Stimulated activated CD8-positive, alpha-beta memory T cell treated with anti-CD3 and anti-CD28 coated beads, Interleukin-7, amount 100 ng/mL, for 1 hour (primary cell): Measurements from ENCODE around the gene IFT172.

Experiments used
- DNase-seq, 2 donors: peaks; one replicate each; pipeline ENCODE4 v3.0.0-alpha.2; 2020; ENCODE audit warnings: low read depth in 2 of 2

The IFT172 gene

DNA sequence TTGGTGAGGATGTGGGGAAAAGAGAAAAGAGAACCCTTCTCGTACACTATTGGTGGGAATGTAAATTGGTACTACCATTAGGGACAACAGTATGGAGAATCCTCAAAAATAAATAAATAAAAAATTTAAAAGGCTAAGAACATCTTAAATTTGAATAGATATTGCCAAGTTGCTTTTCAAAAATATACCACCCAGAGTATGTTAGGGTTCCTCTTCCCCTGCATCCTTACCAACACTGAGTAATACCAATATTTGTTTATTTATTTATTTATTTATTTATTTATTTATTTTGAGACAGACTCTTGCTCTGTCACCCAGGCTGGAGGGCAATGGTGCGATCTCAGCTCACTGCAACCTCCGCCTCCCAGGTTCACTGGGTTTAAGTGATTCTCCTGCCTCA is 66.6 kb downstream of the IFT172 start:
- no peak for DNase-seq

DNA sequence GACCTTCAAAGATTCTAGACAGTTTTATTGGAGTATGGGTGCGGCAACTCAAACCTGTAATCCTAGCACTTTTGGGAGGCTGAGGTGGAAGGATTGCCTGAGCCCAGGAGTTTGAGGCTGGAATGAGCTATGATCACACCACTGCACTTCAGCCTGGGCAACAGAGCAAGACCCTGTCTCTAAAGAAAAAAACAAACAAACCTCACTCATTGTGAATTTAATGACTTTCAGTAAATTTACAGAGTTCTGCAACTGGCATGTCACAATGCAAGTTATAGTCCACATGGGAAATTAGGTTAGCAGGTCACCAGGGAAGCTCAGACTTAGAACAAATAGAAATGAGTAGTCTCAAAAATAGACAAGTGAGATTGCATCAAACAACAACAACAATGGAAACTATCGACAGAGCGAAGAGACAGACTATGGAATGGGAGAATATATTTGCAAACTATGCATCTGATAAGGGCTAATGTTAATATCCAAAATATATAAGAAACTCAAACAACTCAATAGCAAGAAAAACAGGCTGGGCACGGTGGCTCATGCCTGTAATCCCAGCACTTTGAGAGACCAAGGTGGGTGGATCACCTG is 67.8 kb downstream of the IFT172 start:
- DNase-seq, result no peak

DNA sequence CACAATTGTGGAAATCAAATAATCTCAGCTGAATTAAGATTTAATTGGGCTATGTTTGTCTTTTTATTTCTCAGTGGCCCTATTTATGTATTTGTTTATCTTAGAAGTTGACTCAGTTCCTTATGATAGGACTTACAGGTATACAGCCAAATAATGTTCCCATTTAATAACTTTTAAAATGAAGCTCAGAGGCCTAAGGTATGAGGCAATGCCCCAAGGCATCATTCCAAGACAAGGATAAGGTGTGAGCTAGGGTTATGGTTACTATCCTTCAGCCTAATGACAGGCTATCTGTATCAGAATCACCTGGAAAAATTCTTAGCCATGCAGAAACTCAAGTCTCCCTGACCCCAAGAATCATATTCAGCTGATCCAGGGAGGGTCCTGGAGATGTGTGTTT is 68.5 kb downstream of the IFT172 start:
- DNase-seq, result no peak

GRCh38 chr2:27416151-27416550 is 73.4 kb downstream of the IFT172 start:
- no peak for DNase-seq

- DNase-seq, result no peak
Observed at GRCh38 chr2:27412419-27413152, 77.0 kb downstream of the IFT172 start.

- peak; percentile 96 for DNase-seq
Observed at GRCh38 chr2:27409321-27410073, 80.0 kb downstream of the IFT172 start, which contains the start of gene PPM1G. Gene PPM1G, minus strand, starts transcription at chr2:27409591. Its CDS starts 169 bp downstream, at chr2:27409422.

GRCh38 chr2:27408601-27409320 is 80.8 kb downstream of the IFT172 start:
- no peak for DNase-seq

- no peak for DNase-seq
Observed at GRCh38 chr2:27407798-27408491, 81.6 kb downstream of the IFT172 start.

DNA sequence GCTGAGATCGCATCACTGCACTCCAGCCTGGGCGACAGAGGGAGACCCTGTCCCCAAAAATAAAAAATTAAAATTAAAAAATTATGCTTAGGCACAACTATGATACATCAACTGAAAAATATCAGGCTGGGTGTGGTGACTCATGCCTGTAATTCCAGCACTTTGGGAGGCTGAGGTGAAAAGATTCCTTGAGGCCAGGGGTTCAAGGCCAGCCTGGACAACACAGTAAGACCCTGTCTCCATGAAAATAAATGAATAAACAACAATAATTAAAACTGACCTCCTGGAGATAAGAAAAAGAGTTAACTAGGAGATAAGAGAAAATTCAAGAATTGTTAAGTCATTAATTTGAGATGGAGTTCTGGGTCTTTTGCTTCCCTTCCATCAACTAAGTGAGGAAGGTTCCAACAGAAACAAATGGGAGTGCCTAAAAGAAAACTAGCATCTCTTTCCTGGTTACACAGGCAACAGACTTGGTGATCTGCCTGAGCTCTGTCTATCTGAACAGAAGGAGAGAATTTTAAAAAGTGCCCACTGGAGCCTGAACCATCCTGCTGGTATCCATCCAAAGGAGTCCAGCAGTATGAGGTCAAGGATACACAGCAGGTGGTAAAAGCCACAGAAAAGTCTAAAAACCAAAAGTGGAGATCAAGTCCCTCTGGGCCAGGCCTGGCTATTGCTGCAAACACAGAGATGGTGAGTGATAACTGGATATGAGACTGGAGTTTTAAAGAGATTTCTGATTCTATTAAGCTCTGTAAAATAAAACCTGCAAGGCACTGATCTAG is 89.0 kb downstream of the IFT172 start:
- no peak for DNase-seq

DNA sequence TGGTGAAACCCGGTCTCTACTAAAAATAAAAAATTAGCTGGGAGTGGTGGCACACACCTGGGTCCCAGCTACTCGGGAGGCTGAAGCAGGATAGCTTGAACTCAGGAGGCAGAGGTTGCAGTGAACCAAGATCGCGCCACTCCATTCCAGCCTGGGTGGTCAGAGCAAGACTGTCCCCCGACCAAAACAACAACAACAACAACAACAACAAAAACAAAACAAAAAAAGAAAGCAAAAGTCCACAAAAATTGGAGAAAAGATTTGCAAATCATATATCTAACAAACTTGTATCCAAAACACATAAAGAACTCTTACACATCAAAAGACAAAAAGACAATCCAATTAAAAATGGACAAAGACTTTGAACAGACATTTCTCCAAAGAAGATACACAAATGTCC is 90.6 kb downstream of the IFT172 start:
- no peak for DNase-seq
